AG09319 (cell line): Measurements from ENCODE around the gene IER5L.
A peak's percentile ranks its signal among the peaks of the same experiment; 100 is the strongest.

Source experiments
- DNase-seq: peaks from one replicate; pipeline ENCODE4 v3.0.0-alpha.2; 2010; ENCODE audit warnings: low read depth; ENCODE audit errors: extremely low read depth
- CTCF ChIP-seq: IDR thresholded peaks from 2 replicates; pipeline ENCODE4 v1.5.1; 2011; ENCODE audit warnings: low read depth, mild to moderate bottlenecking, inconsistent platforms, low read length, moderate library complexity

IER5L gene

GRCh38 chr9:129174102-129174723 lies 3.8 kb downstream of the IER5L start:
- TF ChIP-seq CTCF: peak; percentile 95
- peak; percentile 89 for DNase-seq

DNA sequence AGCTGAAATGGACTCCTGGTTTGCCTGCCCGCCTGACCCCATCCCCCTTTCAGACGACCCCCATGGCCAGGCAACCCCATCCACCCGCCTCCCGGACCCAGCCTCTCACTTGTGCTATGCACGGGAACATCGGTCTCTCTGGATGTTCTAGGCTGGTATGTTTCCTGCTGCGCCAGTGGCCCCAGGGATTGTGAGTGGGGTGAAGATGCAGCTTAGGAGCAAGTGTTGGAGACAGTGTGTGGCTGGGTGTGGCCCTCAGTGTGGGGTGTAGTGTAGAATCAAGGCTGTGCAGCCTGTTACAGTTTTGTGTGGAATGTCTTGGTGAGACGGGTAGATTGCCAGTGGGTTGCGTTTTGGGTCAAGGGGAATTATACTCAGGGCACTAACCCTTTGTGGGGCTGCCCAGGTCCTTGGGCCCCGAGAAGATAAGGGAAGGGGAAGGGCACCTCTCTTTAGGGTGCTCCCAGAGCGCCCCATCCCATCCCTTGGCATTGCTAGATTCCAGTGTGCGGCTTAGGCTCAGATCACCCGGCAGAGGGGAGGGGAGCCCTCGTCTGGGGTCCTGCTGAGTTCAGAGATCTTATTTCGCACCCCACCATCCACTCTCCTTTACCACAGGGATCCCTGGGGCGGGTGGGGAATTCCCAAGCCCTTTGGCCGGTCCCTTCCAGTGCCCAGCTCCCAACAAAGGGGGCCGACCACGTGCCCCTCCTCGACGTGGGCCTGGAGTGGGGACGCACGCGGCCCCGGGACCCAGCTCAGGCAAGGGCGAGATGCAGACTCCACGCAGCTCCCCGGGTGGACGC lies 4.6 kb downstream of the IER5L start:
- no peak for DNase-seq
- TF ChIP-seq CTCF: no peak

GRCh38 chr9:129172816-129173215 lies 5.2 kb downstream of the IER5L start:
- DNase-seq: no peak
- TF ChIP-seq CTCF: no peak

GRCh38 chr9:129171993-129172751 lies 5.9 kb downstream of the IER5L start:
- no peak for TF ChIP-seq CTCF
- DNase-seq: no peak

GRCh38 chr9:129170229-129170628 lies 7.8 kb downstream of the IER5L start:
- DNase-seq: no peak
- no peak for TF ChIP-seq CTCF

DNA sequence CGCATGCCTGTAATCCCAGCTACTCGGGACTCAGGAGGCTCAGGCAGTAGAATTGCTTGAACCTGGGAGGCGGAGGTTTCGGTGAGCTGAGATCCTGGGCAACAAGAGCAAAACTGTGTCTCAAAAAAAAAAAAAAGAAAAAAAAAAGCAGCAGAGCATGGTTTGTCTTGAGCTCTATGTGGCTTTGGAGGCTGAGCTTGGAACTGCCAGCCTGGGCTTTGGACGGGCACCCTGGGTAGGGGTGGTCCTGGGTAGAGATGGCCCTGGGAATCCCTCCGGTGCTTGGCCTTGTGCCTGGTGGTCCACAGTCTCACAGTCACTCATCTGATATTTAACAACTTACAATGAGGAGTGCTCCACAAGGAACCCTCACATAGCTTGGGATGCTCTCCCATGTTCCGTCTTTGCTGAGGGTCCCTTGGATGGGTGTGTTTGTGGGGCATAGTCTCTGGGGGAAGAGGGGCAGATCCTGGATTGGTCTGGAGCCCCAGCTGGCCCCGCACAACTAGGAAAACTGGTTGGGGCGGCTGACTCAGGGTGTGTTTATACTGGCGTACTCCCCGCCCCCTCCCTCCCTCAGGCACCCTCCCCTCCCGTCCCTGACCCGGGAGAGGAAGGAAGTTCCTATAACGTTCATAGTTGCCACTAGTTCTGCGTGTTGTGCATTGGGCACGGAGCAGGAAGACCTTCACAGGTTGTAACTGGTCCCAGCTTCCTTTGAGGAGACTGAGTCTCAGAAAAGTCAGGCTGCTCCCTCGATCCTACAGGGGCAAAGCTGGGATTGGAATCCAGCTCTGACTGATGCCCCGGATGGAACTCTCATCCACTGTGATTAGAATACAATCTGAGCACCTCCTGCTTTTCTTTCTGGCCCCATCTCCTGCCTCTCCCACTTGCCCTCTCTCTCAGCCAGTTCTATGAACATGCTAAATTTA lies 11.2 kb downstream of the IER5L start:
- no peak for TF ChIP-seq CTCF
- DNase-seq: no peak
